Glutamatergic neuron (in vitro differentiated cells): Measurements from ENCODE around the gene FAM229B. TPM values are rescaled to one million over a fixed set of nuclear protein-coding genes. Genes with fewer than 3 reads are reported as not detected.

Source experiments
- DNase-seq: peaks from one replicate; pipeline ENCODE4 v3.0.0; 2022
- H3K27ac Mint-ChIP-seq: one replicate; pipeline ENCODE4 v1.8.0; 2020; ENCODE audit warnings: mild to moderate bottlenecking, mixed read lengths, inconsistent platforms; ENCODE audit not compliant: unreplicated experiment
- H3K27me3 Mint-ChIP-seq: one replicate; pipeline ENCODE4 v1.8.0; 2020; ENCODE audit warnings: mild to moderate bottlenecking, moderate library complexity, mixed read lengths, inconsistent platforms; ENCODE audit not compliant: unreplicated experiment
- H3K36me3 Mint-ChIP-seq: one replicate; pipeline ENCODE4 v1.8.0; 2020; ENCODE audit warnings: mild to moderate bottlenecking, mixed read lengths, inconsistent platforms; ENCODE audit not compliant: unreplicated experiment
- H3K4me1 Mint-ChIP-seq: one replicate; pipeline ENCODE4 v1.8.0; 2020; ENCODE audit warnings: mild to moderate bottlenecking, low read depth, mixed read lengths, inconsistent platforms; ENCODE audit not compliant: unreplicated experiment
- H3K4me3 Mint-ChIP-seq: one replicate; pipeline ENCODE4 v1.8.0; 2020; ENCODE audit warnings: mild to moderate bottlenecking, mixed read lengths, inconsistent platforms; ENCODE audit not compliant: unreplicated experiment
- H3K9me3 Mint-ChIP-seq: one replicate; pipeline ENCODE4 v1.8.0; 2020; ENCODE audit warnings: mild to moderate bottlenecking, moderate library complexity, mixed read lengths, inconsistent platforms; ENCODE audit not compliant: unreplicated experiment
- CTCF ChIP-seq: fragments of 200-600 bp; sonication (generic); IDR thresholded peaks from one replicate; pipeline ENCODE4 v1.5.0; 2021; ENCODE audit not compliant: partially characterized antibody, unreplicated experiment
- total RNA-seq: library from RNA; stranded (reverse); fragmentation: NEBNext Ultra II Directional; extraction: Animal tissue kit (Norgen Biotek cat#: 25700); gene quantifications from one replicate; pipeline ENCODE4 v1.2.1, GENCODE V29; 2021; ENCODE audit not compliant: unreplicated experiment

Gene FAM229B
- total RNA-seq, 1 donor from 2014 or later, result 20.3 TPM

GRCh38 chr6:112065426-112065986 is 21.9 kb upstream of the FAM229B start:
- no peaks in the 10 kb centered on the region for H3K36me3 Mint-ChIP-seq
- no peak overlapping the region for H3K27ac Mint-ChIP-seq
- H3K9me3 Mint-ChIP-seq, result no peaks in the 10 kb centered on the region
- DNase-seq, result no peak
- no peaks in the 10 kb centered on the region for H3K27me3 Mint-ChIP-seq
- no peak for TF ChIP-seq CTCF
- H3K4me1 Mint-ChIP-seq, result no peaks in the 10 kb centered on the region
- H3K4me3 Mint-ChIP-seq, result no peak overlapping the region

GRCh38 chr6:112066606-112067005 is 20.8 kb upstream of the FAM229B start:
- Mint-ChIP-seq H3K9me3 (no peaks in the 10 kb centered on the region), H3K27me3 (no peaks in the 10 kb centered on the region), H3K4me3 (no peak overlapping the region), H3K36me3 (no peaks in the 10 kb centered on the region), H3K4me1 (no peaks in the 10 kb centered on the region), H3K27ac (no peak overlapping the region)
- no peak for DNase-seq
- TF ChIP-seq CTCF, result no peak

GRCh38 chr6:112081569-112081968 is 5.8 kb upstream of the FAM229B start:
- Mint-ChIP-seq H3K36me3 (no peaks in the 10 kb centered on the region), H3K27me3 (no peaks in the 10 kb centered on the region), H3K27ac (no peak overlapping the region), H3K4me3 (no peak overlapping the region), H3K9me3 (no peaks in the 10 kb centered on the region), H3K4me1 (no peaks in the 10 kb centered on the region)
- DNase-seq, result no peak
- TF ChIP-seq CTCF, result no peak

- Mint-ChIP-seq H3K4me3 (peak overlapping the region; percentile 1), H3K27me3 (no peaks in the 10 kb centered on the region), H3K27ac (no peak overlapping the region), H3K4me1 (no peaks in the 10 kb centered on the region), H3K36me3 (no peaks in the 10 kb centered on the region), H3K9me3 (peaks cover 2% of the 10 kb centered on the region)
- no peak for DNase-seq
- no peak for TF ChIP-seq CTCF
Observed at GRCh38 chr6:112085286-112086065, 1.9 kb upstream of the FAM229B start.

- no peak for TF ChIP-seq CTCF
Observed at GRCh38 chr6:112086744-112087135, 651 bp upstream of the FAM229B start.

More at GRCh38 chr6:112086744-112087135, 651 bp upstream of the FAM229B start:
- Mint-ChIP-seq H3K27ac (no peak overlapping the region), H3K9me3 (peaks cover 2% of the 10 kb centered on the region), H3K27me3 (no peaks in the 10 kb centered on the region), H3K4me3 (no peak overlapping the region), H3K4me1 (no peaks in the 10 kb centered on the region), H3K36me3 (no peaks in the 10 kb centered on the region)
- DNase-seq, result no peak
